ENCODE data around the gene SYT7. TPM values are rescaled to one million over a fixed set of nuclear protein-coding genes. Genes with fewer than 3 reads are reported as not detected.

SYT7 gene
- total RNA-seq, 4 donors from 2014 or later = 1.3 to 4.2 (median 1.8) TPM

DNA sequence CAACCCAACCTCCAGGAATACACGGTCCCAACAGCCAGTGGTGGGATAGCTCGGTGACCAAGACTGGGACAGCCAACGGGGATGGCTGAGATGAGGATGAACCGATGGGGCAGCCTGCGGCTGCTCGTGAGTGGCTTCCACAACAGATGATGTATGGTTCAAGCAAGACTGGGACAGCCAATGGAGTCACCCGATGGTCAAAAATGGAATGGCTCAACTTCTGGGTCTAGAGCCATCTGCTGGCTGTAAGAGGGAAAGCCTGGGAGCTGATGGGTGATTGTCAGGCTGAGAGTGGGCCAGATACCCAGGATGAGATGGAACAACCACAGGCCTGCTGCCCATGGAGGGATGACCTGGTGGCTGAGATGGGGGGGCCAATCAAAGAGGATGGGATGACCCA is 35.5 kb downstream of the SYT7 start:
- Histone ChIP-seq H3K36me3 (no peaks in the 10 kb centered on the region), H3K27ac (replicated peaks in 1 of 4) (no peak overlapping the region), H3K9me3 (no peaks in the 10 kb centered on the region), H3K27me3 (peaks cover 0 to 69% (median 12%) of the 10 kb centered on the region in 4 donors), H3K4me3 (no peak overlapping the region), H3K4me1 (peaks cover 5 to 11% (median 9%) of the 10 kb centered on the region in 4 donors)
- 95% methylated on average over 6 of the region's 7 CpGs for WGBS
- intact Hi-C loops (cut with DNase I) = loop anchor here (10.0 kb wide), 1 partner anchor 79 kb away; no protein-coding TSS in a partner anchor
- no peak for DNase-seq (ENCODE audit: extremely low spot score)
- TF ChIP-seq EP300 (IDR thresholded peaks at IDR 0.05) = no peak
- TF ChIP-seq, protein P1, sequence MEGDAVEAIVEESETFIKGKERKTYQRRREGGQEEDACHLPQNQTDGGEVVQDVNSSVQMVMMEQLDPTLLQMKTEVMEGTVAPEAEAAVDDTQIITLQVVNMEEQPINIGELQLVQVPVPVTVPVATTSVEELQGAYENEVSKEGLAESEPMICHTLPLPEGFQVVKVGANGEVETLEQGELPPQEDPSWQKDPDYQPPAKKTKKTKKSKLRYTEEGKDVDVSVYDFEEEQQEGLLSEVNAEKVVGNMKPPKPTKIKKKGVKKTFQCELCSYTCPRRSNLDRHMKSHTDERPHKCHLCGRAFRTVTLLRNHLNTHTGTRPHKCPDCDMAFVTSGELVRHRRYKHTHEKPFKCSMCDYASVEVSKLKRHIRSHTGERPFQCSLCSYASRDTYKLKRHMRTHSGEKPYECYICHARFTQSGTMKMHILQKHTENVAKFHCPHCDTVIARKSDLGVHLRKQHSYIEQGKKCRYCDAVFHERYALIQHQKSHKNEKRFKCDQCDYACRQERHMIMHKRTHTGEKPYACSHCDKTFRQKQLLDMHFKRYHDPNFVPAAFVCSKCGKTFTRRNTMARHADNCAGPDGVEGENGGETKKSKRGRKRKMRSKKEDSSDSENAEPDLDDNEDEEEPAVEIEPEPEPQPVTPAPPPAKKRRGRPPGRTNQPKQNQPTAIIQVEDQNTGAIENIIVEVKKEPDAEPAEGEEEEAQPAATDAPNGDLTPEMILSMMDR (IDR thresholded peaks at IDR 0.05) = no peak
- TF ChIP-seq POLR2A (IDR thresholded peaks at IDR 0.05; ENCODE audit: low read depth) = no peak
- TF ChIP-seq POLR2AphosphoS5 (IDR thresholded peaks at IDR 0.05) = no peak

DNA sequence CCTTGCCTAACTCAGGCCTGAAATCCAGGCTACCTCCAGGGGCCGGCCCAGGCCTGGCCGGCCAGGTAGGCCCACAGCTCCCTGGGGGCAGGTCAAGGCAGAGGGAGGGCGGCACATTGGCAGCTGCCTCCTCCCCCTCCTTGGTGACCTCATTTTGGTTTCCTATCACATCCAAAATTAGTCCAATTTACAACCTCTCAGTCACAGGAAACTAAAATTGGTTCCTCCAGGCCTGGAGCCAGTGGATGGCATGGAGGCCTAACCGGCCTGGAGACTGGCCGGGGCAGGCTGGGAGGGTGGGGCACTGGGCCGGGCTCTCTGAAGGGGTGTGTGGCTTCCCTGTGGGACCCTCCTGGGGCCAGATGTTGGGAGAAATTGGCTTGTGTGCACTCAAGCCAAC is 36.4 kb downstream of the SYT7 start:
- DNase-seq (ENCODE audit: extremely low spot score) = no peak
- no peak overlapping the region for H3K27ac ChIP-seq (replicated peaks in 1 of 4)
- TF ChIP-seq EP300 (IDR thresholded peaks at IDR 0.05) (no peak), POLR2AphosphoS5 (IDR thresholded peaks at IDR 0.05) (no peak), POLR2A (IDR thresholded peaks at IDR 0.05; ENCODE audit: low read depth) (no peak)
- TF ChIP-seq, protein P1 (IDR thresholded peaks at IDR 0.05) = no peak
- intact Hi-C loops (cut with DNase I) = loop anchor here (10.0 kb wide), 1 partner anchor 80 kb away; no protein-coding TSS in a partner anchor
- peaks cover 5 to 11% (median 7%) of the 10 kb centered on the region in 4 donors for H3K4me1 ChIP-seq
- 82% methylated on average over 6 of the region's 6 CpGs for WGBS
- peaks cover 0 to 60% (median 12%) of the 10 kb centered on the region in 4 donors for H3K27me3 ChIP-seq
- no peaks in the 10 kb centered on the region for H3K36me3 ChIP-seq
- no peak overlapping the region for H3K4me3 ChIP-seq
- H3K9me3 ChIP-seq = no peaks in the 10 kb centered on the region

DNA sequence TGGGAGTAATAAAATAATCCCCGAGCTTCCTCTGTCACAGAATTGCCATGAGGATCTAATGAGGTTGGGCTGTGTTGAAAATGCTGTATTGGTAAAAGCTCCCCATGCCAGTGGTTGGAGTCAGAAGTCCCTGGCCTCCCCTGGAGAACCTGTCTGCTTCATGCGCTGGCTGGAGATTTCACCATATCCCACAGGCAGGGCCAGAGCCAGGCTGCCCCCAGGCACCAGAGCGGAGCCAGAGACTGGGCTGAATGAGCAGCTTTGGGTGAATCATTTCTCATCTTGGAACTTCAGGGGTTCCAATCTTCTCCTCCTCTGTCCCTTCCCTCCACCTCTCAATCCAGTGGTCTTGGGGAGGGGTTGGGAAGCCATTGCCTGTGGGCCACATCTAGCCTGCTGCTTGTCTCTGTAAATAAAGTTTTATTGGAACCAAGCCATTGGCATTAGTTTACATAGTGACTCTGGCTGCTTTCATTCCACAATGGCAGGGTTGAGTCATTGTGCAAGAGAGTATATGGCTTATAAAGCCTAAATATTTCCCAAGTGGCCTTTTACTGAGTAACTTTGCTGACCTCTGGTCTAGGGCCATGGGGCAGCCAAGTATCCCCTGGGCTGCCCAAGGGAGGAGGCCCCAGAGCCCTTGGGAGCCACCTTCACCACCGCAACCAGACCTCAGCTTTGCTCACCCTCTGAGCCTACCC is 37.1 kb downstream of the SYT7 start:
- TF ChIP-seq EP300 (IDR thresholded peaks at IDR 0.05) = no peak
- TF ChIP-seq, protein P1 (IDR thresholded peaks at IDR 0.05) = no peak
- TF ChIP-seq POLR2AphosphoS5 (IDR thresholded peaks at IDR 0.05) = no peak
- no peak for TF ChIP-seq POLR2A (IDR thresholded peaks at IDR 0.05; ENCODE audit: low read depth)
- intact Hi-C loops (cut with DNase I) = loop anchor here (10.0 kb wide), 1 partner anchor 81 kb away; no protein-coding TSS in a partner anchor
- 90% methylated on average over 3 of the region's 4 CpGs for whole genome bisulfite sequencing
- H3K9me3 ChIP-seq = no peaks in the 10 kb centered on the region
- no peaks in the 10 kb centered on the region for H3K36me3 ChIP-seq
- DNase-seq (ENCODE audit: extremely low spot score) = no peak
- H3K4me3 ChIP-seq = no peak overlapping the region
- H3K4me1 ChIP-seq = peaks cover 5 to 12% (median 9%) of the 10 kb centered on the region in 4 donors
- peaks cover 0 to 53% (median 12%) of the 10 kb centered on the region in 4 donors for H3K27me3 ChIP-seq
- no peak overlapping the region for H3K27ac ChIP-seq (replicated peaks in 1 of 4)

DNA sequence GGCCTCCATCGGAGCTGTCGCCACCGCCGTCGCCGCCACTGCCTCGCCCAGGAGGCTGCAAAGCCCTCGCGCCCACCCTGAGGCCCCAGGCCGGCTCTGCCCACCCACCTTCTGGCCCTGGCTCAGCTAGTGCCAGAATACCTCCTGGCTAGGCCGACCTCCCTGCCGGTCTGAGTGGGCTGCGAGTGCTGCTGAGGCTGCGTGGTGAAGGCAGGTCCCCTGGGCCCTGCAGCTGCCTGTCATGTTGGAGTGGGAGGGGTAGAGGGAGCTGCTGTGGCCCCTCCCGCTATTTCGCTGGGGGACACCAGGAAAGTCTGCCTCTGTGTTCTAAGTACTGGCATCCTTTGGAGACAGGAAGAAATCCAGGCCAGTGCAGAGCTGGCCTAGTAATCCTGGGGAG is 38.2 kb downstream of the SYT7 start:
- peaks cover 5 to 16% (median 9%) of the 10 kb centered on the region in 4 donors for H3K4me1 ChIP-seq
- H3K36me3 ChIP-seq = no peaks in the 10 kb centered on the region
- no peak overlapping the region for H3K27ac ChIP-seq (replicated peaks in 1 of 4)
- H3K4me3 ChIP-seq = no peak overlapping the region
- no peak for DNase-seq (ENCODE audit: extremely low spot score)
- 80% methylated on average over 14 of the region's 16 CpGs for whole genome bisulfite sequencing
- TF ChIP-seq POLR2A (IDR thresholded peaks at IDR 0.05; ENCODE audit: low read depth) = no peak
- TF ChIP-seq POLR2AphosphoS5 (IDR thresholded peaks at IDR 0.05) = no peak
- TF ChIP-seq, protein P1 (IDR thresholded peaks at IDR 0.05) = no peak
- TF ChIP-seq EP300 (IDR thresholded peaks at IDR 0.05) = no peak
- intact Hi-C loops (cut with DNase I) = loop anchor here (10.0 kb wide), 1 partner anchor 82 kb away; no protein-coding TSS in a partner anchor
- no peaks in the 10 kb centered on the region for H3K9me3 ChIP-seq
- peaks cover 0 to 49% (median 12%) of the 10 kb centered on the region in 4 donors for H3K27me3 ChIP-seq

Data from esophagus muscularis mucosa (tissue), 4 donors.